GM19025 (cell line): ENCODE results near the gene KCNB1.

Experiments used
- ATAC-seq: cut with Tn5 transposase; IDR thresholded peaks from one replicate; pipeline ENCODE4 v1.9.1; 2021; ENCODE audit warnings: mild to moderate bottlenecking, low read depth, moderate library complexity; ENCODE audit not compliant: unreplicated experiment

Gene KCNB1

DNA sequence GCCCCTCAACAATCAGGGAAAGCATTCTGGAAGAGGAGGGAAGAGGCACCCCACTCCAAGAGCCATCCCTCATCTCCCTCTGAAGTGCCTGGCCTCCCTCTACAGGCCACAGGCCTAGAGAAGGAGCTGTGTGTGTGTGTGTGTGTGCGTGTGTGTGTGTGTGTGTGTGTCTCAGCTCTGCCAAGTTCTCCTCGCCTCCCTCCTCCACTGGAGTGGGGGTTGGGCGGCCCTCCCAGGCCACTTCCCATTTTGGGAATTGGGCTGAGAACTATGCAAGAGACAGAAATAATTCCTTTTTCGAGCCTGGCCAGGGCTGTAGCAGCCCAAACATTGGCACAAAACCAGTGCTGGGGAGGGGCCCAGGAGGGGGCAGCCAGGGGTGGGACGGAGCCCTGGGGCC, 35.7 kb downstream of the KCNB1 start:
- ATAC-seq: no peak

DNA sequence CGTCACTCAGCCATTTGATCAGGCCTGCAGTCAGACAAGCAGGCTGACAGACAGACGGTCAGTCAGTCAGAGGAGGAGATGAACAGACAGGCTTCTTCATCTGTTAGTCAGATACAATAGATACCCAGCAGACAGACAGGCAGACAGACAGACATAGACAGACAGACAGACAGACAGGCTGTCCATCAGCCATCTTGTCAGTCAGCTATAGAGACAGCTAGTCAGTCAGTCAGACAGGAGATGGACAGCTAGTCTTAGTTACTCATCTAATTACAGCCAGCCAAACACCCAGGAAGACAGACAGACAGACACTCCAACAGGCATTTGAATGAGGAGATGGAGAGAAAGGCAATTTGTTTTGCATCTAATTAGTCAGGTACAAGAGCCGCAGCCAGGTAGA, 36.4 kb downstream of the KCNB1 start:
- no peak for ATAC-seq

DNA sequence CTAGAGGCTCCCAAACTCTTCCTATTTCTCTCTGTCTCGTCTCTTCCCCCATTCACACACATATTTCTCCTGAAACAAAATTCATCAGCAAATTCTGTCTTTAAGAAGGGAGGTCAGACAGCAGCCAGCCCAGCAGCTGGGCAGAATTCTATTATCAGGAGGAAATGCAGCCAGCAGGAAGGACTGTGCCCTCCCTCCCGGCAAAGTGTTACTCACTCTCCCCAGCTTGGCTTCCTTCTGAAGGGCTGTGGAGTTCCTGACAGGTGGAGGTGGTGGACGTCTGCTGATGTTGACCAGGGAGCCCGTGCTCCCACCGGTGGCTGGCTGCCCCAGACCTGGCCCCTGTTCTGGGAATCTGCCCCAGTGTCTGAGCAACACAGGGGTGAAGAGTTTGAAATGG, 37.3 kb downstream of the KCNB1 start:
- no peak for ATAC-seq

DNA sequence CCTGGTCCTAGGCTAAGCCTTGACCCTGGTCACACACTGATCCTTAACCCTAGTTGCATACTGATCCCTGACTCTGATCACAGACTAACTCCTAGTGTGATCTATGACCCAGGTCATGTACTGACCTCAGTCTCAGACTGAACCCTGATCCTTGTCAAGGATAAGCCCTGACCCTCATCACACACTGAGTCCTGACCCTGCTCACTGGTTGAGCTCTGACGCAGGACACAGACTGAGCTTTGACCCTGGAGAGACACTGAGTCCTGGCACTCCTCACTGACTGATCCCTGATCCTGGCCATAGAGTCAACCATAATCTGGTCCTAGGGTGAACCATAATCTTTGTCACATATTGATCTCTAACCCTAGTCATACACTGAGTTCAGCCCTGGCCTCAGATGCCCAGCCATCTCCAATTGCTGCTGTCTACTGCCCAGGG, 37.9 kb downstream of the KCNB1 start:
- no peak for ATAC-seq

DNA sequence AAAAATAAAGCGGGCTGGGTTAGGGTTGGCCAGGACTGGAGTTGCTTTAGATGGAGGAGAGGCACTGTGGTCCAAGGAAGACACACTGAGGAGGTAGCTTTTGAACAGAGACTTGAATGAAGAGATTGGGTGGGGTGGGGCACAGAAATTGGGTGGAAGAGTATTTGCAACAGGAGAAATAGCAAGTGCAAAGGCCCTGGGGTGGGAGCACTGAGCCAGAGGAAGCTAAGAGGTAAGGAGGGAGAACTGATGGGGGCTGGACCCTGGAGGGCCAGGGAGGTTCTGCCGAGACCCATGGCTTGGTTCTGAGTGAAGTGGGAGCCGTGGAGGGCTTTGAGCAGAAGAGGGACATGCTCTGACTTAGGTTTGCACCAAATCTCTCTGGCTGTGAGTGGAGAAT, 45.4 kb downstream of the KCNB1 start:
- ATAC-seq: no peak

DNA sequence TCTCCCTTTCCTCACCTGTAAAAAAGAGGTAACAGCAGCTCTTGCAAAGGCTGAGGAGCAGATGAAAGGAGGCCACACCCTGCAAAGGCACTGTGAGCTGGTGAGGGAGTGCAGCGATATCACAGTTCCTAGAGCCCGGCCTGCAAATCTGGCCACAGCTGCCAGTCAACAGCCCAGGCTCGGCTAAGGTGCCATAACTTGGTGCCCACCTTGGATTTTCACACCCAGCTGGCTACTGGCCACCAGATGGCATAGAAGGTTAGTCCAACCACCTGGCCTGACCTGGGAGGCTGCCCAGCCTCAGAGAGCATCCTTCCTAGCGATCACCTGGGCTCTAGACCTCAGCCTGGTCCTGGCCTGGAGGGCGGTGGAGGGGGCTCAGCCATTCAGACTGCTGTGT, 46.8 kb downstream of the KCNB1 start:
- ATAC-seq: no peak

DNA sequence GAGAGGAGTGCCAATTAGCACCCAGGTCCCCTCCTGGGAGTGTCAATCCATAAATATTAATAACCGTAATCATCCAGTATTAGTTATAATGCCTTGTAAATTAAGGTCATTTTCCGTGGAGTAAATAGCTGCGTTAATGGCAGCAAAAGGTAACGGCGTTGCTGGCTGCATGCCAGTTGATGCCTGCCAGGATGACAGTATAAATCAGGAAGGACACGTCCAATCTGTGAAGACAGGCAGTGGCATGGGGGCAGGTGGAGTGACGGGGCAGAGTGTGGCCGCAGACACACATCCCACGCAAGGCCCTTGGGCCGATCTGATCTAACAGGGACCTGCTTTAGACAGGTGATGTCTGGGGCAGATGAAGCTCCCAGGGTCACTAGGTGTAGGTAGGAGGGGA, 49.1 kb downstream of the KCNB1 start:
- ATAC-seq: no peak

DNA sequence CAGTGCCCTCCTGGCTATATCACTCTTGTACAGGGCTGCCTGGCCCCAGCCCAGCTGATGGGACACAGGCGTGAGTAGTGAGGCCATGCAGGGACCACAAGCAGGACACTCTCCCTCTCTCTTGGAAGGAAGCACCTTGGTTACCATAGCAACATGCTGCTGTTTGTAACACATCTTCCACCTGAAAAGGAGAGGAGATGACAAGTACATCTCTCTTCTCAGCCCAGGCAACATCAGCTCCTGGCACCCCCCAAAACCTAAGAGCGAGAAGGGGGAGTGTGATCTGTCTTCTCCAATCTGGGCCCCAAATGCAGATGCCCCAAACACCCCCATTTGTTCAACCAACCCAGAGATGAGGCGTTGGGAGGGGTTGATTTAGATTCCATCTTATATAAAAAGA, 49.9 kb downstream of the KCNB1 start:
- no peak for ATAC-seq

DNA sequence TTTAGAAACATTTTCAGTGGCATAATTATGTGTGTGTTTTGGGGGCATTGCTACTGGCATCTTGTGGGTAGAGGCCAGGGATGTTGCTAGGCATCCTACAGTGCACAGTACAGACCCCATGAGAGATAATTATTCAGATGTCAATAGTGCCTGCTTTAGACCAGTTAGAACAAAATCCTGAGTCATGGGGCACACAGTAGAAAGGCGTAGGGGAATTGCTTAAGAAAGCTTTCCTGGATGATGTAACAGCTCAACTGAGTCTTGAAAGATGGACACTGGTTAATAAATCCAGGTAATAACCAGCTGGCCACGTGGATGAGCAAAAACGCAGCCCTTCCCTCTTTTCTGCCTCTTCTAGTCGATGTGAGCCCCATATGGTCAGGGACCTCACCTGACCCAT, 51.1 kb downstream of the KCNB1 start:
- ATAC-seq: no peak

DNA sequence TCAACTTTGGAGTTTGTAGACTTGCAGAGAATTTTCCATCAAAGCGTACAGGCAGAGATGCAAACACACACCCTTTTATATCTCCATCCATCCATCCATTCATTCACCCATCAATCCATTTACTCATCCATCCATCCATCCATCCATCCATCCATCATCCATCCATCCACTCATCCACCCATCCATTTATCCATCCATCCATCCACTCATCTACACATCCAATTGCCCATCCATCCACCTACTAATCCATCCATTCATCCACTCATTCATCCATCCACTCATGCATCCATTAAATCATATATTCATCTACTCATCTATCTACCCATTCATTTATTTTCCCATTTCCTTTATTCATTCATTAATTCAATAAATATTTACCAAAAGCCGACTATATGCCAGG, 52.1 kb downstream of the KCNB1 start:
- no peak for ATAC-seq

DNA sequence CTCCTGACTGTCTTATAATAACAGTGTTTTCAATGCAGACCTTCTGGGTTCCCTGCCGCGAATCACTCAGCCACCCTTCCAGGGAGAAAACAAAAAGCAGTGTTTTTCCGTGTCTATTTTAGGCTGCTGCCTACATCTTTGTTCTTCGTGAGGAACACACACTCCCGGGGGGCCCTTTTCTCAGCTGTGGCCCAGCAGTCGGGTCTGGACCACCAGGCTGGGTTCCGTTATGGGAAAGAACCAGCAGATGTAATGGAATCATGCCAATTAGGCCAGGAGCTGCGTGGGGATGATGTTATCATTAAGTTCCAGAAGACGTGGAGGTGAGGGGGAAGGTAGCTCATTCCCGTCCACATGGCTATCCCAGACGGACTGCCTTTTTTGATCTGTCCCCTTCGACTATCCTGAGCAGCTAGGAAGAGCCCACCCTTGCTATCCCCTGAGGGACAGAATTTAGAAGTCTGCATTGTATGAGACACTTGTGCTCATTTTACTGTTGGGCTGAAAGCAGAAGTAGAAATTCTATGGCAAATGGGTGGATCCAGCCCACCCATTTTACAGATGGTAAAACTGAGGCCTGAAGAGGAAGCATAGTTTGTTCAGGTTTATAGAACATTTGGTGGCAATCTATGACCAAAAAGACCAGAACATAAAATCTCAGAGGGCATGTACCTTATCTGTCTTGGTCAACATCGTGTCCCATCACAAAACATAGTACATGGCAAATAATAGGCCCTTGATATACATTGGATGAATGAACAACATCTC, 54.5 kb downstream of the KCNB1 start:
- no peak for ATAC-seq

DNA sequence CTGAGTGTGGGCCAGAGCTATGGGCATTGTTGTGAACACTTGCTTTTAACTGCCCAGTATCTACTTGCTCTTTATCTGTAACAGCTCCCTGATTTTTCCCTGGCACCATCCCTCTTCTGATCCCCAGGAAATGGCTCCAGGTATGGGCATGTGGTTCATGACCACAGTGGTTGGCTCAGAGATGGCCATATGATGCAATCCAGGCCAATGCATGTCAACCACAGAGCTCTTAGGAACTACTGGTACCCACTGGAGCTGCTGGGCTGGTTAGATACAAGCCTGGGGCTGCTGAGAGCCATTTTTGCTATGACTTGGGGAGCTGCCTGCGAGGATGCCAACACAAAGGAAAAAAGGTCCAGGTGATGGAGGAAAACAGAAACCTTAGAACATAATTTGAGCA, 55.6 kb downstream of the KCNB1 start:
- ATAC-seq: no peak

DNA sequence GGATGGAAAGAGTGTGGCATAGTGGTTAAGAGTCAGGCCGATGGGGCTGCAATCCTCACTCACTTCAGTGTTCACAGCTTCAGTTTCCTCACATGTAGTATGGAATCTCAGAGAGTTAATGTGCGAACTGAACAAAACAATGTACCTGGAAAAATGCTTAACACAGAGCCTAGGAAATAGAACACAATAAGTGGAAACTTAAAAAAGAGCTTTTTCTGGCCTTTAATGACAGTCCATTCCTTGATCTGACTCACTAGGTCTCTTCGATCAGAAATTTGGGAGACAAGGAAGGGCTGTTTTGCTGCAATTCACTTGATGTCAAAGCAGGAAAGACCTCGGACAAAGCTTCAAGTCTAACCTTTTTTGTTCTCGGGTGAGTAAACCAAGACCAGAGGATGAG, 56.1 kb downstream of the KCNB1 start:
- ATAC-seq: no peak

DNA sequence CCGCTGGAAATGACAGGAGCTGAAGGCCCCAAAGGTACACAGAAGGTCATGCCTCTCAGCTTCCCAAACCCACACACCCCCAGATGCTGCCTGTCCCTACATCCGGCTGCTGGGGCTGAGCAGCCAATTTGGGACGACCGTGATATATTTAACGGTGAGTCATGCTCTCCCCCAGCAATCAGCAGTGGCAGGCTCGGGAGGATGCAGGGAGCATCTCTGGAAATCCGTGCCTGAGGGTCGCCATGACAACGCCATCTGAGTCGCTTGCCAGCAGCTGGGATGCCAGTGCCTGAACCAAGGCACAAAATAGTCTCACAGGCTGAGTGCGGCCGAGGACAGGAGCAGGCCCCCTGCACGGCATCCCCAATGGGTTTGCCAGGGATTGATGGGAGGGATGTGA, 57.9 kb downstream of the KCNB1 start:
- no peak for ATAC-seq

DNA sequence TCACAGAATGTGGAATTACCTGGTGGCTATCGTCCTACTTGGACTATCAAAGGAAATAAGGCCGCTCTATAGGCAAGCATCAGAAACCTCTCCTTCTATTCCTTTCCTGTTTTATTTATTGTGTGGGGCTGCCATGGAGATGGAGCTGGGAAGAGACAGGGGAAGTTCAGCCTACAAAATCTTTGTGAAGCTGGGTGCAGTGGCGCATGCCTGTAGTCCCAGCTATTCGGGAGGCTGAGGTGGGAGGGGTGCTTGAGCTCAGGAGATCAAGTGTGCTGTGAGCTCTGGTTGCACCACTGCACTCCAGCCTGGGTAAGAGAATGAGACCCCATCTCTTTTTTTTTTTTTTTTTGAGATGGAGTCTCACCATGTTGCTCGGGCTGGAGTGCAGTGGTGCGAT, 60.3 kb downstream of the KCNB1 start:
- ATAC-seq: no peak

DNA sequence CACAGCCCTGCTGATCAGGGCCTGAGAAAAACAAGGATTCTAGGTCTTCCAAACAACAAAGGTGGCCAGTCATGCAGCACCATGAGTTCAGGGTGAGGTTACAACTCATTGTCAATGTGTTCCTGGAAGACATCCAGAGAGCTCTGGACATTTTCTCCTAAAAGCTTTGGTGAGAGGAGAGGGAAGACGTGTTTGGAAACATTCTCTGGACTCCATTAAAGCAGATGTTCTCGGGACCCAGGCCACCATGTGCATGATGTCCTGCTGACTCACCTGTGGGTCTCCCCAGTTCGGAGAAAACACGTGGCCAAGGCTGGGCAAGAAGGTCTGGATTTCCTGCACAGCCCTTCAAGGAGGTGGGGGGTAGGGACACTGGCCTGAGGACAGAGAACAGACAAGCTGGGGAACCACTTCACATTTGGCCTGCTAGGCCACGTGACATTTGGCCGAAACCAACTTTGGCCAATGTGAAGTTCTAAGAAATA, 61.6 kb downstream of the KCNB1 start:
- ATAC-seq: no peak

DNA sequence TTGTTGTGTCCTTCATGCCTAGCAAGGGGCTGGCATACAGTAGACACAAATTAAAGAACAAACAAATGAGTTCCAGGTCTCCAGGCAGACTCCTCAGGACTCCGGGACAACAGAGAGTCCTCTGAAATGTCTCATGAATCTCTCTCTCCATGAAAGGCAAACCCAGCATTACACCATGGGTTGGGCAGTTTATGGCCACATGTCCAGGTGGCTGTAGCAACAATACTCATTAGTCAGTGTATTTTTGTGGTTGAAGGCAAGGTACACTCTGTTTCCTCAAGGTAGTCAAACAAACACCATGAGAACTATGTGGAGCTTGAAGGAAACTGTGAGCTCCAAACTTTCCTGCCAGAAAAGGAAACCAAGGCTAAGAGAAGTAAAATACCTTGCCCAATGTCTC, 62.2 kb downstream of the KCNB1 start:
- no peak for ATAC-seq

DNA sequence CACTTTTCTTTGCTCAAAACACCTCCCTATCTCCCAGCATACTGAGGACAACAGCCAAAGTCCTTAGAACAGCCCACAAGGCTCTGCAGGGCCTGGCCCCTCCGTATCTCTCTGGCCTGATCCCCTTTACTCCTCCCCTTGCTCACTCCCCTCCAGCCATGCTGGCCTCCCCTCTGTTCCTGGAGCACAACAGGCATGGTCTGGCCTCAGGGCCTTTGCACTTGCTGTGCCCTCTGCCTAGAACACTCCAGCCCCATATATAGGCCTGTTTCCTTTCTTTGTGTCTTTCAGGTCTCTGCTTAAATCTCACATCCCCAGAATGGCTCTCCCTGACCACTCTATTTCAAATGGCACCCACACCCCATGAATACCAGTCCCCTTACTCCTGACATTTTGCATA, 62.7 kb downstream of the KCNB1 start:
- no peak for ATAC-seq

DNA sequence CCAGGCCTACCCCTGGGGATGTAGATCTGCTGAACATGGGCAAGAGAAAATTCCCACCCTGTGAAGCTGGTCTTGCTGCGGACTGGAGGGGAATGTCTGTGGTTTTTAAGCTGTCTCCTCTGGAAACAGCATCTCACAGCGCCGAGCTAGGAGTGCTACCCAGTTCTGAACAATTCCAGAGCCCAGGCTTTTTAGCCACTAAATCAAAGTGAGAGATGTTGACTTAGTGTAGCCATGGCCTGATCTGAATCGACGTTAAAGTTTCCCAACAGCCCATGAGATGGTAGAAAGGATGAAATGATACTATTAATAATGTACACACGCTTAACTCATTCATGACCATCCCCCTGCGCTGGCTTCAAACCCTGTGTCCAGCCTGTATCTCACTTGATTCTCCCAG, 63.7 kb downstream of the KCNB1 start:
- no peak for ATAC-seq

DNA sequence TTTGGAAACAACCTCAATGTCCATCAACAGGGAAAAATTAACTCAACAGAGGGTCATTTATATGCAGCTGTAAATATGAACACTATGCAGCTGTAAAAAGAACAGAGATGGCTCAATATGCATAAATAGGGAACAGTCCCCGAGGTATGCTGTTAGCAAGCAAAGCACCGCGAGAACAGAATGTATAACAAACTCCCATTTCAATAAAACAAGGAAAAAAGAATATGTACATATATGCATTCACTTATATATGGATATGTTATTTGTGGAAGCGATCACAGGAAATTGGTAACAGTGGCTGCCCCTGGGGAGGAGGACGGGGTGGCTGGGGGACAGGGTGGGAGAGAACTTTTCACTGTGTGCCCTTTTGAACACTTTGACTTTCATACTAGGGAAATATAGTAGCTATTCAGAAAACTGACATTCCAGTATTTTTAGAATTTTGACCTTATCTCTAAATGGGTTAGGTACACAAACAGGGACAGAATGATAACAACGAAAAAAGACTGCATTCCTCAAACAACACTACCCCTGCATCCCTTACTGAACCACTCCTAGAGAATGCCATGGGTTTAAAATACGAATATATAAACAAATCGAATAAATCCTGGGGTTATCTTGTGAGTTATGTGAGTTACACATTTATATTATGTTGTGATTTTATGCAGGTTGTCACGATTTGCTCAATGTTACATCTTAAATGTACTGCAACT, 64.5 kb downstream of the KCNB1 start:
- no peak for ATAC-seq

DNA sequence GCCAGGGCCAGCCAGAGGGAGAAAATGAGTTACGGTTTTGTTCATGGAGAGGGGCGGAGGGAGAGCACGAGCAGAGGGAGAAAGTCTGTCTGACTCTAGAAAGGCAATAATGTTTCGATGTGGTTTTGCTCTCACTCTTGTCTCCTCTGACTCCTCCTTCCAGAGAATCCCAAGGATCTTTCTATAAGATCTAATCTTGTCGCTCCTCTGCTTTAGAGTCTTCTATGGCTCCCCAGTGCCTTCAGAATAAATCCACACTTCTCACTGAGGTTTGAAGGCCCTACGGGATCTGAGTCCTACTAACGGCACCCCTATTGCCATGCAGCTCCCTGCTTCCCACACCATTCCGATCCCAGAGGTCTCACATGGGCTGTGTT, 66.8 kb downstream of the KCNB1 start:
- no peak for ATAC-seq

DNA sequence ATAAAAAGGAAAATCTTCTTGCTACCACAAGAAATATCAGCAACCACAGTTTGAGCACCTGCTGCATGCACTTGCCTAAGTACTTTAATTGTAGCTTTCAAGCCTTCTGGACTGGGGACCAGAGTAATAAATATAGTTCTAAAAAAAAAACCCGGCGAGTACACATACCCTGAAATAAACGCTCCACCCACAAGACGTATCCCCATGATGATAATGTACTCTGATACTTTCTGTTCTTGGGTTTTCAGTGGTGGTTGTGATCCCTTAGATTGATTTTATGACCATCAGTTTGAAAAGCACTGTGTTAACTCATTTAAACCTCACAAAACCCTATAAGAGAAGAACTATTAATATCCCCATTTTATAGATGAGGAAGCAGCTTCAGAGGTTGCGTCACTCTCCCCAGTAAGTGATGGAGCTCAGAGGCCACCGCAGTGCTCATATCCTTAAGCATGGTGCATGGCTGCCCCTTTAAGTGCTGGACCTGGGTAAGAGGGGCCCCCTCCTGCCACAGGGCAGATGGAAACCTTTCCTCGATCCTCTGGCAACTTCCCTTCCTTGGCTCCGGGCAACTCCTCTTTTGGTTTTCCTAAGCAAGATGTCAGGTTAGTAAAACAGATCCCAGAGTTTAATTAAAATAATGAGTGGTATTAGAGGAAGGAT, 67.3 kb downstream of the KCNB1 start:
- ATAC-seq: no peak
